ENCODE results near the gene FRAT2. TPM values are rescaled to one million over a fixed set of nuclear protein-coding genes. Genes with fewer than 3 reads are reported as not detected.

Gene FRAT2
- 2.5 and 2.8 TPM in 2 replicates for total RNA-seq (2012; rRNA removed)
- polyA plus RNA-seq (2012; rRNA removed), result 1.8 and 2.0 TPM in 2 replicates
- polyA plus RNA-seq (2012; cell fraction: cytosol; rRNA removed), result 1.6 TPM in 2 replicates
- 1.3 and 1.4 TPM in 2 replicates for polyA plus RNA-seq (2012; cell fraction: nucleus; rRNA removed; ENCODE audit: low replicate concordance)
- percentile 38 among the genes with signal in this experiment for Bru-seq, nascent RNA
- percentile 43 among the genes with signal in this experiment for BruChase-seq, experiment 1, labeled RNA remaining after a 6-hour chase
- BruChase-seq, experiment 2, labeled RNA remaining after a 2-hour chase, result percentile 36 among the genes with signal in this experiment
- long read RNA-seq, transcript FRAT2-201 (1 exons, 2,213 nt), result major isoform, 8 of 8 reads
- long read RNA-seq, partial matches to known transcripts, result 0 of 8 reads
- long read RNA-seq, other reads (novel, unspliced or antisense), result 0 of 8 reads

GRCh38 chr10:97334370-97335175, at the start of gene FRAT2:
Gene FRAT2, minus strand, starts transcription at chr10:97334729. Its CDS starts 157 bp downstream, at chr10:97334572.
- CTCF ChIA-PET, result interaction anchor here (2.2 to 3.5 kb wide), 2 partner anchors 15 to 56 kb away, joined by 8 to 23 read pairs; partner anchors contain the start of gene FRAT1

More at GRCh38 chr10:97334370-97335175, at the start of gene FRAT2:
- H4K91ac ChIP-seq (ENCODE audit: insufficient read depth, low read depth, low read length), result peak within 1 kb of the TSS; percentile 99
- H3K9ac ChIP-seq (ENCODE audit: low read depth, low read length), result peak within 1 kb of the TSS; percentile 98
- peak within 1 kb of the TSS; percentile 89 for H4K5ac ChIP-seq (ENCODE audit: low read depth, low read length)
- peak within 1 kb of the TSS; percentile 97 for H2BK20ac ChIP-seq (ENCODE audit: low read depth, low read length)
- in situ Hi-C loops (cut with MboI; ENCODE audit: low sequenced_read_pairs) (no loop called here), dilution Hi-C loops (cut with HindIII; ENCODE audit: low sequenced_read_pairs, unreplicated experiment) (no loop called here), intact Hi-C loops (cut with micrococcal nuclease) (no loop called here)
- peak within 1 kb of the TSS; percentile 94 for H3K4me2 ChIP-seq (ENCODE audit: low read depth, low read length)
- peaks cover 15 to 35% of the 10 kb centered on the region in 2 experiments for H3K79me1 ChIP-seq (ENCODE audit: low read depth in 1 of 2, low read length in 2 of 2)
- POLR2A ChIA-PET (ENCODE audit: unreplicated experiment), result no interaction called here
- peak within 1 kb of the TSS; percentile 81; the same call in 1 of the 2 replicates for H3K56ac ChIP-seq (ENCODE audit: extremely low read depth, insufficient read depth, low read length)
- peak within 1 kb of the TSS; percentile 100 for H2BK120ac ChIP-seq (ENCODE audit: low read depth, low read length)
- peak within 1 kb of the TSS; percentile 99 for H3K27ac ChIP-seq (ENCODE audit: insufficient read depth, low read length)
- WGBS, 2 experiments (ENCODE audit: extremely low coverage in 2 of 2, insufficient read length in 1 of 2), result 0% methylated on average over 17 of the region's 103 CpGs; no CpG with 5 or more reads in 1 of the 2 experiments
- H3K9me3 ChIP-seq (ENCODE audit: control insufficient read depth, insufficient read depth, low read length), result no peaks in the 10 kb centered on the region
- peaks cover 19% of the 10 kb centered on the region for H3K27me3 ChIP-seq (ENCODE audit: control insufficient read depth, insufficient read depth, low read length)
- H3K18ac ChIP-seq (ENCODE audit: low read depth, low read length), result peak within 1 kb of the TSS; percentile 91; the same call in 1 of the 2 replicates
- H3K23ac ChIP-seq (ENCODE audit: low read depth, low read length), result peak within 1 kb of the TSS; percentile 90
- H2BK5ac ChIP-seq (ENCODE audit: low read depth, low read length, poor library complexity, severe bottlenecking), result peak within 1 kb of the TSS; percentile 100
- H3K4me3 ChIP-seq (ENCODE audit: insufficient read depth, low read depth, low read length), result peak within 1 kb of the TSS; percentile 72
- H3K4ac ChIP-seq (ENCODE audit: low read depth, low read length), result peak within 1 kb of the TSS; percentile 98
- peak; percentile 90 for ATAC-seq (ENCODE audit: low read depth)
- H4K20me1 ChIP-seq (ENCODE audit: insufficient read depth, low read length), result no peaks in the 10 kb centered on the region
- H4K8ac ChIP-seq (ENCODE audit: low read depth in 2 of 2, low read length in 2 of 2), result peak within 1 kb of the TSS; percentile 32 to 98; a peak in 3 of 4 replicates
- BruUV-seq (replicated peaks), result no TSS peak
- peak within 1 kb of the TSS; percentile 99 for H2AFZ ChIP-seq (replicated peaks; ENCODE audit: low read length, poor library complexity)
- peak within 1 kb of the TSS; percentile 76 for H2AK9ac ChIP-seq (replicated peaks; ENCODE audit: low read depth, low read length, poor library complexity)
- H3K14ac ChIP-seq (replicated peaks; ENCODE audit: low read depth, low read length), result peak within 1 kb of the TSS; percentile 93
- H3K36me3 ChIP-seq (ENCODE audit: control insufficient read depth, insufficient read depth, low read length), result no peaks in the 10 kb centered on the region
- peaks cover 11% of the 10 kb centered on the region for H3K4me1 ChIP-seq (ENCODE audit: control insufficient read depth, insufficient read depth, low read length)
- no peaks in the 10 kb centered on the region; the same call in 1 of the 2 replicates for H3K9me1 ChIP-seq (ENCODE audit: insufficient read depth, low read length)
- H2BK15ac ChIP-seq (ENCODE audit: low read depth, low read length), result peak within 1 kb of the TSS; percentile 99; the same call in 1 of the 3 replicates
- H2AK5ac ChIP-seq (ENCODE audit: low read depth, low read length), result no peak within 1 kb of the TSS
- no peak for TF ChIP-seq RAD21 (IDR thresholded peaks at IDR 0.05; ENCODE audit: low read length)
- TF ChIP-seq BHLHE40 (IDR thresholded peaks at IDR 0.05; ENCODE audit: low read depth, low read length), result peak; percentile 98
- no peak for TF ChIP-seq ELK1 (IDR thresholded peaks at IDR 0.05; ENCODE audit: borderline replicate concordance, low read depth, low read length)
- TF ChIP-seq RCOR1 (IDR thresholded peaks at IDR 0.05; ENCODE audit: insufficient replicate concordance, low read length), result no peak
- peak; percentile 82 for TF ChIP-seq USF2 (IDR thresholded peaks at IDR 0.05; ENCODE audit: low read depth, low read length)
- TF ChIP-seq POLR2A (IDR thresholded peaks at IDR 0.05; ENCODE audit: low read depth, low read length), result peak; percentile 73
- no peak for TF ChIP-seq CTCF (conservative IDR thresholded peaks at IDR 0.05; ENCODE audit: low read depth, low read length)
- TF ChIP-seq MXI1 (IDR thresholded peaks at IDR 0.05; ENCODE audit: borderline replicate concordance, low read depth, low read length), result peak; percentile 79
- peak; percentile 97; the same call in 1 of the 2 replicates for TF ChIP-seq CHD1 (IDR thresholded peaks at IDR 0.05; ENCODE audit: low read depth, low read length)
- peak; percentile 91 for DNase-seq
